ENCODE measurements around the gene KDSR.

GRCh38 chr18:63284827-63285733 lies 81.9 kb downstream of the KDSR start:
- TF ChIP-seq TAF1 (IDR thresholded peaks at IDR 0.05; ENCODE audit: borderline replicate concordance, low read depth, low read length) (0 out of 2 replicates have a peak, but pooled peaks have one; percentile 35), POLR2A (IDR thresholded peaks at IDR 0.05; ENCODE audit: low read depth, low read length) (peak; percentile 58; the same call in 1 of the 2 replicates), POLR2AphosphoS5 (IDR thresholded peaks at IDR 0.05; ENCODE audit: low read depth, low read length) (peak; percentile 59; the same call in 1 of the 2 replicates)

Data from GM12892 (cell line).